Left lung (tissue), 10 donors: ENCODE measurements around the gene ITPA. TPM values are rescaled to one million over a fixed set of nuclear protein-coding genes. Genes with fewer than 3 reads are reported as not detected.

ENCODE experiments used
- ATAC-seq: fragments of 200-7000 bp; cut with Tn5 transposase; one replicate; pipeline ENCODE4 v1.9.1; 2020; ENCODE audit warnings: moderate library complexity
- DNase-seq, 4 donors: peaks; one replicate each; pipeline ENCODE4 v3.0.0-alpha.2; 2013 to 2020
- H3K27ac ChIP-seq, 2 donors: fragments of 200-600 bp; sonication (generic) in 1 of 2; one replicate each; pipeline versions ENCODE4 v1.5.0 to v1.8.0; 2020 to 2021
- H3K27me3 ChIP-seq, 2 donors: fragments of 200-600 bp; sonication (generic) in 1 of 2; one replicate each; pipeline versions ENCODE4 v1.5.0 to v1.8.0; 2020 to 2021
- H3K36me3 ChIP-seq, 2 donors: fragments of 200-600 bp; sonication (generic) in 1 of 2; one replicate each; pipeline versions ENCODE4 v1.5.0 to v1.8.0; 2020 to 2021
- H3K4me1 ChIP-seq, 2 donors: fragments of 200-600 bp; one replicate each; pipeline ENCODE4 v1.8.0; 2021
- H3K4me3 ChIP-seq, 2 donors: fragments of 200-600 bp; sonication (generic) in 1 of 2; one replicate each; pipeline versions ENCODE4 v1.5.0 to v1.8.0; 2020 to 2021; ENCODE audit warnings: mild to moderate bottlenecking in 1 of 2
- H3K9me3 ChIP-seq, 2 donors: fragments of 200-600 bp; sonication (generic) in 1 of 2; one replicate each; pipeline versions ENCODE4 v1.5.0 to v1.8.0; 2020 to 2021
- CTCF ChIP-seq, 2 donors: fragments of 200-600 bp; sonication (generic) in 1 of 2; IDR thresholded peaks; one replicate each; pipeline versions ENCODE4 v1.5.0 to v1.8.0; 2021; ENCODE audit warnings: antibody characterized with exemption in 2 of 2
- intact Hi-C, 2 donors: fragments of 100-400 bp; cut with DNase I; formaldehyde crosslinking; loops; one replicate each; pipeline versions ENCODE4 v1.11.2 to v1.14.2; 2022
- polyA plus RNA-seq, 6 donors: library from polyadenylated mRNA; unstranded; fragments of 120-200 nt; gene quantifications; one replicate each; pipeline ENCODE4 v1.2.1, GENCODE V29; 2013; ENCODE audit not compliant: insufficient read length in 6 of 6
- total RNA-seq, 2 donors: library from RNA; stranded (reverse); fragmentation: NEBNext Ultra II Directional; extraction: Animal tissue kit (Norgen Biotek cat#: 25700); gene quantifications; one replicate each; pipeline ENCODE4 v1.2.1, GENCODE V29; 2021
- donor health status: DM: no; HTN: yes; CAD: no.
- donor health status: DM: no; HTN: no; CAD: no.

Gene ITPA
- total and polyA plus RNA-seq, 8 donors: 43.5 to 63.7 (median 50.8) TPM

- peaks cover 3 to 17% of the 10 kb centered on the region in 2 donors for H3K4me1 ChIP-seq
- H3K36me3 ChIP-seq: no peaks in the 10 kb centered on the region
- intact Hi-C loops: no loop called here
- DNase-seq: no peak
- H3K9me3 ChIP-seq: no peaks in the 10 kb centered on the region
- no peak for TF ChIP-seq CTCF (IDR thresholded peaks at IDR 0.05)
- H3K27ac ChIP-seq: no peak overlapping the region
- H3K4me3 ChIP-seq: no peak overlapping the region
- no peak for ATAC-seq
- peaks cover 0 to 90% of the 10 kb centered on the region in 2 donors for H3K27me3 ChIP-seq
Observed at GRCh38 chr20:3244613-3245012, 35.3 kb downstream of the ITPA start.

- no peak for TF ChIP-seq CTCF (IDR thresholded peaks at IDR 0.05)
- ATAC-seq: no peak
- Histone ChIP-seq H3K4me1 (peaks cover 3 to 11% of the 10 kb centered on the region in 2 donors), H3K36me3 (no peaks in the 10 kb centered on the region), H3K27ac (no peak overlapping the region), H3K9me3 (no peaks in the 10 kb centered on the region), H3K27me3 (peaks cover 0 to 90% of the 10 kb centered on the region in 2 donors), H3K4me3 (no peak overlapping the region)
- intact Hi-C loops: no loop called here
- DNase-seq: no peak
Observed at GRCh38 chr20:3245156-3245555, 35.9 kb downstream of the ITPA start.

- peaks cover 0 to 2% of the 10 kb centered on the region in 2 donors for H3K36me3 ChIP-seq
- ATAC-seq (no peak), DNase-seq (no peak)
- peaks cover 3 to 7% of the 10 kb centered on the region in 2 donors for H3K4me1 ChIP-seq
- no peak overlapping the region for H3K27ac ChIP-seq
- H3K4me3 ChIP-seq: no peak overlapping the region
- no peak for TF ChIP-seq CTCF (IDR thresholded peaks at IDR 0.05)
- H3K9me3 ChIP-seq: no peaks in the 10 kb centered on the region
- peaks cover 0 to 90% of the 10 kb centered on the region in 2 donors for H3K27me3 ChIP-seq
- intact Hi-C loops: no loop called here
Observed at GRCh38 chr20:3245711-3246110, 36.4 kb downstream of the ITPA start.

GRCh38 chr20:3246682-3247081 is 37.4 kb downstream of the ITPA start:
- no peaks in the 10 kb centered on the region for H3K9me3 ChIP-seq
- no peak for TF ChIP-seq CTCF (IDR thresholded peaks at IDR 0.05)
- intact Hi-C loops: no loop called here
- H3K27me3 ChIP-seq: peaks cover 0 to 80% of the 10 kb centered on the region in 2 donors
- peaks cover 0 to 12% of the 10 kb centered on the region in 2 donors for H3K36me3 ChIP-seq
- DNase-seq (no peak), ATAC-seq (no peak)
- H3K4me3 ChIP-seq: no peak overlapping the region
- no peak overlapping the region for H3K27ac ChIP-seq
- H3K4me1 ChIP-seq: peaks cover 3 to 7% of the 10 kb centered on the region in 2 donors

GRCh38 chr20:3247638-3248037 is 38.3 kb downstream of the ITPA start:
- no peak overlapping the region for H3K27ac ChIP-seq
- H3K36me3 ChIP-seq: peaks cover 0 to 22% of the 10 kb centered on the region in 2 donors
- H3K4me3 ChIP-seq: no peak overlapping the region
- H3K4me1 ChIP-seq: peaks cover 3 to 7% of the 10 kb centered on the region in 2 donors
- ATAC-seq: no peak
- H3K27me3 ChIP-seq: peaks cover 0 to 71% of the 10 kb centered on the region in 2 donors
- intact Hi-C loops: no loop called here
- no peaks in the 10 kb centered on the region for H3K9me3 ChIP-seq
- TF ChIP-seq CTCF (IDR thresholded peaks at IDR 0.05): no peak
- DNase-seq: no peak
